Measurements from ENCODE around the gene STUM.
"Not testable (repeated sequence)": the region's sequence is repeated elsewhere in the genome, so short reads cannot be mapped to it uniquely, and the experiment has no call there.

STUM gene

GRCh38 chr1:226605318-226605950, 56.9 kb downstream of the STUM start:
- no peak for DNase-seq (ENCODE audit: low read depth)

DNA sequence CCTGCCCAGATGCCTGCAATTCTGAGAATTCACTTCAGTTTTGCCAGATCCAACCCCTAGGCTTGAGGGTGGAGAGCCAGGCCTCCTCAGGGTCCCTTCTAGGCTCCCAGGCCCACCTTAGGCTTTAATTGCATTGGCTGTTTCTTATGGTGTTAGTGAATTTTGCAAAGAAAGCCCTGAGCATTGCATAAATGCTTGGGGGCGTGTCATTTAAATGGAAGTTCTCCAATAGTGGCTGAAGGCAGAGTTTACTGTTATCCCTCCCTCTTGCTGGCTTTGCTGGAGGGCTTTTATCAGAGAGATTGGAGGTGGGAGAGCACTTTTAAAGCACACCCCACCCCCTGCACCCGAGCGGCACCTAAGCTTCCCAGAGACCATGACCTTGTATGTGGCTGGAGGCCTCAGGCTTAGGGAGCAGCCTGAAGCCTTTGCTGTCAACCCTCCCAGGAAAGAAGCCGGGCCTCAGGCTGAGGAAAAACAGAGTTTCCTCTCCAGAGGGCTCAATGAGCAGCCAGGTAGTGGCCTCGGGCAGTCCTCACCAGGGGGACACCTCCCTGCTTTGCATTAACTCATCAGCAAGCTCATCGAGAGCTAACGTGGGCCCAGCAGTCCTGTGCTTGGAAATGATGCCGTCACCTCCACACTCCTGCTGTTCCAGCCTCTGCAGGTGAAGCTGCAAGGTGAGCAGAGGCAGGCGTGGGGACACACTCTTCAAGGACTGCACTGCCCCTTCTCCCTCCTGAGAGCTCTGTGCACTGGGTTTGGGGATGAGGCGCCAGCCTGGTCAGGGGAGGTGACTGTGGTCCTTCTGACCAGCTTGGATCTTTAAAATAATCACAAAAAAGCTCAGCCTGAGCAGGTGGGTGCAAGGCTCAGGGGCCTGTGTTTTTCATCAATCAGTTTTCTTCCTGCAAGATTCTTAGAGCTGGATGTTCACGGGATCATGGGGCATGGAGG, 58.0 kb downstream of the STUM start:
- no peak for DNase-seq (ENCODE audit: low read depth)

GRCh38 chr1:226607268-226607660, 58.7 kb downstream of the STUM start:
- no peak for DNase-seq (ENCODE audit: low read depth)

DNA sequence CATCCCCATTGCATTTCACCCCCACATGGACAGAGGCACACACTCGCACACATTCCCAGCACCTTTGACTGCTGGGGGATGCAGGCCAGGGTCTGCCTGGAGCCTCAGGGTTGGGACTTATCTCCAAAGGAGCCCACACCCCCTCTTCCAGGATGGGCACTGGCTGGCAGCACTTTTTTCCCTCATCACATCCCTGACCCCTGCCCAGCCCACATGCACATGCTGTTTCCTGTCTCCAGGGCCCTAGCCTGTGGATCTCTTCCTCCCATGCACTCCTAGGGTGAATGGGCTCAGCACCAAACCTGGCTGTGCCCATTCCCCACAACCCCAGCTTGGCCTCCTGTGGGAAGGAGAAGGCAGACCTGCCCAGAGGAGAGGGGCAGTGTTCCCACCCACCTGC, 59.3 kb downstream of the STUM start:
- no peak for DNase-seq (ENCODE audit: low read depth)

- DNase-seq (ENCODE audit: low read depth): peak; percentile 48
Observed at GRCh38 chr1:226608699-226609505, 60.3 kb downstream of the STUM start.

- DNase-seq (ENCODE audit: low read depth): no peak
Observed at GRCh38 chr1:226609836-226610455, 61.4 kb downstream of the STUM start.

- DNase-seq (ENCODE audit: low read depth): no peak
Observed at GRCh38 chr1:226610671-226611070, 62.1 kb downstream of the STUM start.

- no peak for DNase-seq (ENCODE audit: low read depth)
Observed at GRCh38 chr1:226611301-226611700, 62.7 kb downstream of the STUM start.

- DNase-seq (ENCODE audit: low read depth): not testable (repeated sequence)
Observed at GRCh38 chr1:226611980-226612379, 63.4 kb downstream of the STUM start.

GRCh38 chr1:226615876-226616275, 67.3 kb downstream of the STUM start:
- DNase-seq (ENCODE audit: low read depth): no peak

- no peak for DNase-seq (ENCODE audit: low read depth)
Observed at GRCh38 chr1:226616636-226617035, 68.1 kb downstream of the STUM start.

DNA sequence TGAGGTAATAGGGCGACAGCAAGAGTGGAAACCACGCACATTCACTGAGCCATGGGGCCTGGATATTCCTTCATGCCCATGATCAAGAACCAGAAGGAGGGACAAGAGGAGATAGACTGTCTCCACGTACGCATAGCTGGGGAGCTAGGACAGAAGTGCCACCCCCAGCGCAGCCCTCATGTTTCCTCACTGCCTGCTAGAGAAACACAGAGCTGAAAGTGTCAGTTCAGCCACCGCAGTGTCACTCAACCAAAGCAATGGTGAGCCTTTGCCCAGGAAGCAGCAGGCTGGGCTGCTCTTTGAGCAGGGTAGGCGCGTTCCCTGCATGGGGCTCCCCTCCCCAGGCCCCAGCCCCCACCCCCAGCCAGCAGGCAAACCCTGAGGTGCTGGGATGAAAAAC, 68.5 kb downstream of the STUM start:
- DNase-seq (ENCODE audit: low read depth): no peak

- not testable (repeated sequence) for DNase-seq (ENCODE audit: low read depth)
Observed at GRCh38 chr1:226617719-226618118, 69.2 kb downstream of the STUM start.

DNA sequence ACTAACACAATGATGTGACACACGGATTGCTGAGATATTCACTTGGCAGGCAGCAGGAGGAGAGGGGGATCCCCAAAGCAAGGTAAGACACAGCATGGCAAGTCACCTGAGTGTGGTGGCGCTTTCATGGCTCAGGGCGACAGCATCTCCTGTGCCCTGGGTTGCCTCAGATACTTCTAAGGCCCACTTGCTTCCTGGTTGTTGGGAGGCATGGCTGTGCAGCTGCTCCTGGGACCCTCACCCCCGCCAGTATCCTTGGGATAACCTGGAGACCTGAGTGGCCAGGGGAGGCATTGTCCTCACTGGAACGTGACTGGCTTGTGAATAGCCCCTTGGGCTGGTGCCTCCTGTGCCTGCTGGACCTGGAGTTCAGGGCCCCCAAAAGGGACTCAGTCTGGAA, 69.8 kb downstream of the STUM start:
- DNase-seq (ENCODE audit: low read depth): no peak

GRCh38 chr1:226619031-226619430, 70.5 kb downstream of the STUM start:
- DNase-seq (ENCODE audit: low read depth): no peak

DNA sequence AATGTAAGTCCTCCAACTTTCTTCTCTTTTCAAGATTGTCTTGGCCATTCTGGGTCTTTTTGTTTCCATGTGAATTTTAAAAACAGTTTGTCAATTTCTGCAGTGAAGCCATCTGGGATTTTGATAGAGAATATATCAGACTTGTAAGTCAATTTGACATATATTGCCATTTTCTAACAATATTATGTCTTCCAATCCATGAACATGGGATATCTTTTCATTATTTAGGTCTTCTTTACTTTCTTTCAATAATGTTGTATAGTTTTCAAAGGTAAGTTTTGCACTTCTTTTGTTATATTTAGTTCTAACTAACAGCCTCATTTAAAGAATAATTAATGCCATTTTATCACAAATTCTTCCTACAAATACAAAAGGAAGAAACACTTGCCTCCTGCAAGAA, 73.4 kb downstream of the STUM start:
- DNase-seq (ENCODE audit: low read depth): no peak

DNA sequence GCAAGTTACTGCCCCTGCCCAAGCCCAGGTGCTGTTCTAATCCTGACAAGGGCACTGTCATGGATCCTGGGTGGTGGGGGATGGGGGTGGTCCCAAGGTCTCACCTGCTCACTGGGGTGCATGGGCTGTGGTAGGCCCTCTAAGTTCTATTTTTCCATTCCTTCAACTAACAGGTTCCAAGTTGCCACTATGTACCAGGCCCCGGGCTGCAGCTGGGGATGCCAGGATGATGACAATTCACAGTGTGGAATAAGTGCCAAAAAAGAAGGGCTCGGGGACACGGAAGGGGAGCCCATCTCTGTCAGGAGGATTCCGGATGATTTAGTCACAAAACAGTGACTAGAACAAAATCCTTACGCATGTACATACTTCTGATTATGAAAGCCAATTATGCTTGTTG, 76.0 kb downstream of the STUM start:
- no peak for DNase-seq (ENCODE audit: low read depth)

- no peak for DNase-seq (ENCODE audit: low read depth)
Observed at GRCh38 chr1:226625326-226625725, 76.8 kb downstream of the STUM start.

DNA sequence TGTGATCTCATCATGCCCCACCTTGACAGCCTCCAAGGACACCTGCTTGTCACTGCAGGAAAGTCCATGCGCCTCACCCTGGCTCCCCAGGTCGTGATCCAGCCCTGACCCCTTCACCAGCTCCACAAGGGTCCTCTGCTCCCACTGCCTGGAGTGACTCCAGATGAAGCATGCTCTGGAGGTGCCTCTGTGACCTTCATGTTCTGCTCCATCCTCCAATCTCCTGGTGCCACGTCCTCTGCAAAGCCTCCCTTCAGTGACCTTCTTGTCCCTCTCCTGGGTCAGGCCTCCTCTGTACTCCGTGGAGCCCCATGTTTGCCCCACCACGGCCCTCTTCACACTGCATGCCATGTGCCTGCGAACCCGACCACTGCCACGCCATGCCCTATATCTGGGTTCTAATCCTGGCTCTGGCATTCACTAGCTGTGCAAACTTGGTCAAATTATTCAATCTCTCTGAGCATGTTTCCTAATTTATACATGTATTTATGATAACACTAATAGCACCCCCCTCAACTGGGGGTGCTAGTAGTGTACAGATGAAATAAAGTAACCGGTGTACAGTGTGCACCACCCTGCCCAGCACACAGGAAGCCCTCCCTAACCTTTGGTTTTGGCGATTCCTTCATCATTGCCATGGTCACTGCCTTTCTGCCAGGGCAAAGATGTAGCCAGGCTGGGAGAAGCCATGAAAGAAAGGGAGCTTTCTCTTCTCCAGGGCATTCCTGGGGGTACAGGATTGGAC, 77.4 kb downstream of the STUM start:
- DNase-seq (ENCODE audit: low read depth): no peak

DNA sequence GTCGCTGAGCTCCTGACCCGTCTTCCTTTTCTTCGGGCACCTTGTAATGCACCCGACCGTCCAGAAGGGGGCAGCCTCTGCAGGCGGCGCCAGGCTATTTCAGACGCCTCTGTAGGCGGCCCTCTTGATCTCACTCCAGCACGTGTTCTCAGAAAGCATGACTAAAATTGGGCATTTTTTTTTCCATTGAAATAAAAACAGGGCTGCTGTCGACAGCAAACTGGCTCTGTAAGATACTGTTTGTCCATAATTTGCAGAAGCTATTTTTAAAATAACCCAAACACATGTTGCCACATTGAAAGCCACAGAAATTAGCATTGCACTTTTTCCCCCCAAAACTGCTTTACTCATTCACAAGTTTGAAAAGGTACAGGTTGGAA, 78.0 kb downstream of the STUM start:
- DNase-seq (ENCODE audit: low read depth): peak; percentile 70

DNA sequence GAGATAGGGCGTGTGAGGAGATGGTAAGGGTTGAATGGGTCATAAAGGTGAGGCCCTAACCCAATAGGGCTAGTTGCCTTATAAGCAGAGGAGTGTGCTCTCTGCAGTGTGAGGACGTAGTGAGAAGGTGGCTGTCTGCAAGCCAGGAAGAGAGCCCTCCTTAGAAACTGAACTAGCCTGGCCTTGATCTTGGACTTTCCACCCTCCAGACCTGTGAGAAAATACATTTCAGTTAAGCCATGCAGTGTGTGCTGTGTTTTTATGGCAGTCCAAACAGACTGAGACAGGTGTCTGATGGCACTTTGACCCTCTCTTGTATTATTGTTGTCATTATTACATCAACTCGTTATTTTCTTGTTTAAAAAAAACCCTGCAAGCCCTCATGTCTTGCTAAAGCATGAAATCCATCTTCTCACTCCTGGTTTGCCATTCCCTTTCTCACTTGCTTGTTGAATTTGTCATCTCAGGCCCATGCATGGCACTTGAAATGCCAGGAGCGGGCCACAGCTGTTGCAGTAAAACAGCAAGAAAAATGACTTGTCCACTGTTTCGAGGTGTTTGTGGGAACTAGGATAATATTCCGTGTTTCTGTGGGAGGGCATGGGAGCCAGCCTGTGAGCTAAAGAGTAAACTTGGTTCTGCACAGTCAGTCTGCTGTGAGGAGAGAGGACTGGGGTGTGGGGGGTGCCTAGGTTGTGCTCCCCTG, 78.6 kb downstream of the STUM start:
- DNase-seq (ENCODE audit: low read depth): no peak

All from activated gamma-delta T cell treated with anti-CD3 and anti-CD28 coated beads, Interleukin-2, amount 50 U/mL, for 16 hours (primary cell).